Panc1 (cell line): ENCODE results near the gene GABRR2.

Source experiments
- CTCF ChIP-seq: fragments of 450-650 bp; IDR thresholded peaks from 2 replicates; pipeline ENCODE4 v1.5.1; 2017; ENCODE audit warnings: mild to moderate bottlenecking
- SIN3A ChIP-seq: IDR thresholded peaks from 2 replicates; pipeline ENCODE4 v1.6.1; 2012; ENCODE audit warnings: low read depth, mild to moderate bottlenecking, low read length, moderate library complexity, borderline replicate concordance; ENCODE audit not compliant: insufficient read depth

DNA sequence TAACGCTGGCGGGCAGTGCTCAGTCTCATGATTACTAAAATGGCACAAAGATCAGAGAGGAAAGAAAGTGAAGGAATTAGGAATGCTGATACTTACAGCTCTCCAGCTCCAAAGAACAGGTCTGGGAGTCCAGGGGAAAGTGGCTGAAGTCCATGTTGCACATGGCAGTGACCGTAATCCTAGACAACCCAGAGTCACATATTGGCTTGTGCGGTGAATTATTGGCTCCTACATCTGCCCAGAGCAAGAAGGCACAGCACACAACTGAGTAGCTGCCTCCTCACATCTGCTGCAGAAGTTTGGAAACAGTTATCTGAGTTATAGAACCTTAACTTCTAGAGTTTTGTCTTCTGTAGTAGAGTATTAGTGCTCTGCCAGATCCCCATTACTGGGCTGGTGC is 47.2 kb downstream of the GABRR2 start:
- no peak for TF ChIP-seq CTCF
- no peak for TF ChIP-seq SIN3A
